CD14-positive monocyte (primary cell): Measurements from ENCODE around the gene PRLR. TPM values are rescaled to one million over a fixed set of nuclear protein-coding genes. Genes with fewer than 3 reads are reported as not detected.

Experiments
- DNase-seq, 3 donors: peaks; one replicate each; pipeline ENCODE4 v3.0.0-alpha.2; 2011 to 2022
- H2AFZ ChIP-seq: 2 replicates; pipeline ENCODE4 v1.6.0; 2012; ENCODE audit warnings: mild to moderate bottlenecking, low read depth, low read length, inconsistent platforms; ENCODE audit not compliant: insufficient read depth, poor library complexity, severe bottlenecking
- H3K27ac ChIP-seq, 2 donors: 1 replicate in 1 of 2; 2 replicates in 1 of 2; pipeline ENCODE4 v1.5.1; 2012 to 2013; ENCODE audit warnings: low read length in 2 of 2, control low read depth in 1 of 2, inconsistent platforms in 1 of 2, low read depth in 1 of 2, mild to moderate bottlenecking in 1 of 2
- H3K27me3 ChIP-seq, 2 donors: one replicate each; pipeline versions ENCODE4 v1.6.0 to v1.6.1; 2011 to 2013; ENCODE audit warnings: low read length in 2 of 2; ENCODE audit not compliant: control insufficient read depth in 2 of 2, insufficient read depth in 2 of 2
- H3K36me3 ChIP-seq, 2 donors: replicated peaks in 1 of 2; 1 replicate in 1 of 2; 2 replicates in 1 of 2; pipeline versions ENCODE4 v1.5.1 to v1.6.1; 2012 to 2013; ENCODE audit warnings: low read length in 2 of 2, control low read depth in 1 of 2, inconsistent platforms in 1 of 2, mild to moderate bottlenecking in 1 of 2; ENCODE audit not compliant: insufficient read depth in 2 of 2, control insufficient read depth in 1 of 2
- H3K4me1 ChIP-seq, 2 donors: 1 replicate in 1 of 2; 2 replicates in 1 of 2; pipeline versions ENCODE4 v1.5.1 to v1.6.1; 2012 to 2013; ENCODE audit warnings: low read length in 2 of 2, control low read depth in 1 of 2, inconsistent platforms in 1 of 2, mild to moderate bottlenecking in 1 of 2, moderate library complexity in 1 of 2; ENCODE audit not compliant: insufficient read depth in 2 of 2, control insufficient read depth in 1 of 2
- H3K4me2 ChIP-seq: replicated peaks from 2 replicates; pipeline ENCODE3; 2012; ENCODE audit warnings: low read length, moderate library complexity, mild to moderate bottlenecking; ENCODE audit not compliant: poor library complexity, severe bottlenecking; ENCODE audit errors: extremely low read depth
- H3K4me3 ChIP-seq, 3 experiments: fragments of 200-600 bp in 1 of 3; sonication (generic) in 1 of 3; replicated peaks in 1 of 3; 1 replicate in 2 of 3; 2 replicates in 1 of 3; pipeline ENCODE4 v1.5.1; 2011 to 2013; ENCODE audit warnings: low read length in 3 of 3, mild to moderate bottlenecking in 3 of 3, control low read depth in 2 of 3, low read depth in 2 of 3, inconsistent platforms in 1 of 3, moderate library complexity in 1 of 3
- H3K79me2 ChIP-seq: 2 replicates; pipeline ENCODE4 v1.6.0; 2012; ENCODE audit warnings: mild to moderate bottlenecking, control low read depth, inconsistent platforms, low read length, moderate library complexity; ENCODE audit not compliant: insufficient read depth
- H3K9ac ChIP-seq: 2 replicates; pipeline ENCODE4 v1.6.0; 2017; ENCODE audit warnings: low read length, mild to moderate bottlenecking; ENCODE audit not compliant: insufficient read depth, poor library complexity, severe bottlenecking
- H3K9me3 ChIP-seq, 2 donors: replicated peaks in 1 of 2; 1 replicate in 1 of 2; 2 replicates in 1 of 2; pipeline versions ENCODE4 v1.5.1 to v1.6.1; 2012 to 2013; ENCODE audit warnings: low read length in 2 of 2, control low read depth in 1 of 2; ENCODE audit not compliant: control insufficient read depth in 1 of 2, insufficient read depth in 1 of 2
- H4K20me1 ChIP-seq: 2 replicates; pipeline ENCODE4 v1.6.0; 2012; ENCODE audit warnings: mild to moderate bottlenecking, low read length, control low read depth, moderate library complexity; ENCODE audit not compliant: insufficient read depth
- H3K27ac Mint-ChIP-seq, 7 donors: one replicate each; pipeline ENCODE4 v1.8.0; 2020; ENCODE audit warnings: mild to moderate bottlenecking in 7 of 7, mixed read lengths in 7 of 7, moderate library complexity in 6 of 7, inconsistent platforms in 2 of 7
- H3K27me3 Mint-ChIP-seq, 3 donors: one replicate each; pipeline ENCODE4 v1.8.0; 2021 to 2022; ENCODE audit warnings: low read depth in 3 of 3, mild to moderate bottlenecking in 3 of 3, mixed read lengths in 3 of 3, moderate library complexity in 3 of 3, inconsistent platforms in 1 of 3
- H3K36me3 Mint-ChIP-seq, 2 donors: one replicate each; pipeline ENCODE4 v1.8.0; 2020; ENCODE audit warnings: mixed read lengths in 2 of 2, inconsistent platforms in 1 of 2, mild to moderate bottlenecking in 1 of 2
- H3K4me1 Mint-ChIP-seq: one replicate; pipeline ENCODE4 v1.8.0; 2020; ENCODE audit warnings: mild to moderate bottlenecking, mixed read lengths
- H3K4me3 Mint-ChIP-seq, 2 donors: one replicate each; pipeline ENCODE4 v1.8.0; 2020; ENCODE audit warnings: mild to moderate bottlenecking in 2 of 2, mixed read lengths in 2 of 2, moderate library complexity in 1 of 2
- H3K9me3 Mint-ChIP-seq, 7 donors: one replicate each; pipeline ENCODE4 v1.8.0; 2020 to 2022; ENCODE audit warnings: mixed read lengths in 7 of 7, mild to moderate bottlenecking in 6 of 7, moderate library complexity in 6 of 7, inconsistent platforms in 2 of 7
- CTCF ChIP-seq: fragments of 200-600 bp; IDR thresholded peaks from one replicate; pipeline ENCODE4 v1.8.0; 2022; ENCODE audit warnings: antibody characterized with exemption, mild to moderate bottlenecking
- WGBS: methylation state at CpG from one replicate; pipeline ENCODE4 v1.1.5; 2013; ENCODE audit warnings: missing lambda C conversion rate; ENCODE audit not compliant: insufficient coverage; 5-methylcytosine and 5-hydroxymethylcytosine counted together
- intact Hi-C, 2 donors: fragments of 100-400 bp; cut with micrococcal nuclease; formaldehyde crosslinking; loops; one replicate each; pipeline versions ENCODE4 v1.15.0 to v1.15.1; 2023
- polyA plus RNA-seq, 3 donors: library from polyadenylated mRNA; depleted of rRNA in 1 of 3; unstranded in 2 of 3; stranded (reverse) in 1 of 3; fragments of 300-500 nt in 2 of 3; fragments of >200 nt in 1 of 3; fragmentation: Illumina TruSeq in 2 of 3; gene quantifications; 1 replicate in 2 of 3; 2 replicates in 1 of 3; pipeline ENCODE4 v1.2.3, GENCODE V29; 2012 to 2021

Gene PRLR
- polyA plus RNA-seq, 3 donors: 0.12 to 1.7 (median 0.88) TPM

GRCh38 chr5:35056686-35057085 is 173.6 kb downstream of the PRLR start:
- no peak for TF ChIP-seq CTCF
- Mint-ChIP-seq H3K9me3 (peaks cover 0 to 4% (median 0%) of the 10 kb centered on the region in 7 donors), H3K27ac (no peak overlapping the region), H3K4me1 (no peaks in the 10 kb centered on the region), H3K4me3 (no peak overlapping the region), H3K36me3 (peaks cover 10 to 12% of the 10 kb centered on the region in 2 donors), H3K27me3 (peaks cover 0 to 4% (median 2%) of the 10 kb centered on the region in 3 donors)
- no peak for DNase-seq
- Histone ChIP-seq H3K9ac (no peak overlapping the region), H3K79me2 (no peaks in the 10 kb centered on the region), H3K27ac (no peak overlapping the region), H3K36me3 (peaks cover 4 to 7% of the 10 kb centered on the region in 2 donors), H4K20me1 (no peaks in the 10 kb centered on the region), H3K4me3 (no peak overlapping the region), H3K4me2 (no peak overlapping the region), H3K27me3 (no peaks in the 10 kb centered on the region), H3K4me1 (no peaks in the 10 kb centered on the region), H3K9me3 (no peaks in the 10 kb centered on the region), H2AFZ (no peak overlapping the region)
- WGBS: no CpG with 5 or more reads among the region's 2 CpGs
- intact Hi-C loops: no loop called here

GRCh38 chr5:35052838-35053237 is 177.4 kb downstream of the PRLR start:
- H4K20me1 ChIP-seq: no peaks in the 10 kb centered on the region
- H3K9ac ChIP-seq: no peak overlapping the region
- H3K36me3 ChIP-seq: no peaks in the 10 kb centered on the region
- no peak overlapping the region for H3K4me3 ChIP-seq
- intact Hi-C loops: no loop called here
- H3K79me2 ChIP-seq: no peaks in the 10 kb centered on the region
- TF ChIP-seq CTCF: no peak
- H3K4me2 ChIP-seq: no peak overlapping the region
- H3K4me3 Mint-ChIP-seq: no peak overlapping the region
- H3K27ac ChIP-seq: no peak overlapping the region
- no peaks in the 10 kb centered on the region for H3K4me1 ChIP-seq
- H3K4me1 Mint-ChIP-seq: no peaks in the 10 kb centered on the region
- H3K9me3 Mint-ChIP-seq: peaks cover 0 to 4% (median 0%) of the 10 kb centered on the region in 7 donors
- WGBS: no CpG with 5 or more reads among the region's 4 CpGs
- no peak overlapping the region for H2AFZ ChIP-seq
- no peaks in the 10 kb centered on the region for H3K36me3 Mint-ChIP-seq
- no peak overlapping the region for H3K27ac Mint-ChIP-seq
- no peak for DNase-seq
- H3K9me3 ChIP-seq: no peaks in the 10 kb centered on the region
- H3K27me3 ChIP-seq: peaks cover 0 to 6% of the 10 kb centered on the region in 2 donors
- peaks cover 0 to 10% (median 5%) of the 10 kb centered on the region in 3 donors for H3K27me3 Mint-ChIP-seq
